Measurements from ENCODE around the gene SPATS2L. TPM values are rescaled to one million over a fixed set of nuclear protein-coding genes. Genes with fewer than 3 reads are reported as not detected.

SPATS2L gene
- polyA plus RNA-seq, 1 of the 3 experiments (the other 2 are of a cell fraction): 86.8 TPM

DNA sequence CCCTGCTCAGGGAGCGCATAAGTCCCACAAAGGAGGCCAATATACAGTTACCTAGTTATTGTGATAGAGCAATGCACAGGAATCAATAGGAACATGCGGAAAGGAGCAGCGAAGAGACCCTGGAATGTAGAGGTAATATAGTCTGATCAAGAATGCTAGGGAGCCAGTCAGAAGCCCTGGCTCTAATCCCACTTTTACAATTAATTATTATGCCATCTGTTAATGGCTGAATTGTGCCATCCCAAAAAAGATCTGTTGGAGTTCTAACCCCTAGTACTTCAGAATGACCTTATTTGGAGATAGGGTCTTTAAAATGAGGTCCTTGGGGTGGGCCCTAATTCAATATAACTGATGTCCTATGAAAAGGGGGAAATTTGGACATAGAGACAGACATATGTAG is 7.7 kb upstream of the SPATS2L start:
- Histone ChIP-seq H3K9me2 (no peaks in the 10 kb centered on the region), H3K4me2 (no peak overlapping the region), H4K20me1 (ENCODE audit: insufficient read depth) (no peaks in the 10 kb centered on the region), H3K9me3 (no peaks in the 10 kb centered on the region), H2AFZ (ENCODE audit: low read depth) (no peak overlapping the region), H3K4me3 (ENCODE audit: low read depth in 2 of 2, low read length in 1 of 2) (no peak overlapping the region), H3K36me3 (replicated peaks in 1 of 2; ENCODE audit: control insufficient read depth in 1 of 2, insufficient read depth in 2 of 2, low read length in 1 of 2) (no peaks in the 10 kb centered on the region), H3K27ac (ENCODE audit: low read depth in 2 of 2, low read length in 1 of 2) (no peak overlapping the region), H3K79me2 (ENCODE audit: insufficient read depth) (no peaks in the 10 kb centered on the region), H3K9ac (no peak overlapping the region), H3F3A (replicated peaks; ENCODE audit: insufficient read depth) (peaks cover 9% of the 10 kb centered on the region), H3K4me1 (ENCODE audit: control insufficient read depth in 1 of 2, insufficient read depth in 2 of 2, low read depth in 1 of 2, low read length in 1 of 2) (peaks cover 0 to 2% of the 10 kb centered on the region in 2 experiments; a peak in 2 of 4 replicates), H3K27me3 (ENCODE audit: insufficient read depth) (no peaks in the 10 kb centered on the region)
- CTCF ChIA-PET: interaction anchor here (0.6 to 1.1 kb wide), 2 partner anchors 12 to 80 kb away, joined by 3 read pairs; no protein-coding TSS in a partner anchor
- 94% methylated on average over 3 of the region's 3 CpGs for WGBS (ENCODE audit: low lambda C conversion rate)
- DNase-seq: no peak
- POLR2A ChIA-PET: no interaction called here
- no peak for TF ChIP-seq SMC3 (IDR thresholded peaks at IDR 0.05; ENCODE audit: low read depth, low read length)
- no peak for TF ChIP-seq TEAD4 (IDR thresholded peaks at IDR 0.05; ENCODE audit: borderline replicate concordance, insufficient read depth)
- TF ChIP-seq FOSL2 (IDR thresholded peaks at IDR 0.05; ENCODE audit: borderline replicate concordance, low read depth): no peak
- TF ChIP-seq RAD21 (IDR thresholded peaks at IDR 0.05; ENCODE audit: low read length): no peak
- no peak for TF ChIP-seq POLR2AphosphoS5 (IDR thresholded peaks at IDR 0.05; ENCODE audit: low read depth, low read length)
- TF ChIP-seq, protein P1, sequence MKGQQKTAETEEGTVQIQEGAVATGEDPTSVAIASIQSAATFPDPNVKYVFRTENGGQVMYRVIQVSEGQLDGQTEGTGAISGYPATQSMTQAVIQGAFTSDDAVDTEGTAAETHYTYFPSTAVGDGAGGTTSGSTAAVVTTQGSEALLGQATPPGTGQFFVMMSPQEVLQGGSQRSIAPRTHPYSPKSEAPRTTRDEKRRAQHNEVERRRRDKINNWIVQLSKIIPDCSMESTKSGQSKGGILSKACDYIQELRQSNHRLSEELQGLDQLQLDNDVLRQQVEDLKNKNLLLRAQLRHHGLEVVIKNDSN (IDR thresholded peaks at IDR 0.05; ENCODE audit: borderline replicate concordance, low read depth): no peak
- no peak for TF ChIP-seq TCF12 (IDR thresholded peaks at IDR 0.05)
- TF ChIP-seq JUND (IDR thresholded peaks at IDR 0.05): no peak

DNA sequence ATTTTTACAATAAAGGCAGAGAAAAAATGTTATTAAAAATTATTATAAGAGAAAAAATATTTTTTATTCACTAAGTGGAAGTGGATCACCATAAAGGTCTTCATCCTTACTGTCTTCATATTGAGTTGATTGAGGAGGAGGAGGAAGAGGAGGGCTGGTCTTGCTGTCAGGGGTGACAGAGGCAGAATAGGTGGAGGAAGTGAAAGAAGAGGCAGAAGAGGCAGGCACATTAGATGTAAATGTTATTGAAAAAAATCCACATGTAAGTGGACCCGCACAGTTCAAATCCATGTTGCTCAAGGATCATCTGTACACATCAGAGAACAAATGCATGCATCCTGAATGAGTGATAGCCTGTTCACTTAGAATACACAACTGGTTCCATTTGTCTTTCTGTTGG is 6.4 kb upstream of the SPATS2L start:
- Histone ChIP-seq H3K27ac (ENCODE audit: low read depth in 2 of 2, low read length in 1 of 2) (no peak overlapping the region), H3K27me3 (ENCODE audit: insufficient read depth) (no peaks in the 10 kb centered on the region), H3K4me2 (no peak overlapping the region), H3K4me3 (ENCODE audit: low read depth in 2 of 2, low read length in 1 of 2) (no peak overlapping the region), H3K9ac (no peak overlapping the region), H4K20me1 (ENCODE audit: insufficient read depth) (no peaks in the 10 kb centered on the region), H3F3A (replicated peaks; ENCODE audit: insufficient read depth) (peaks cover 16% of the 10 kb centered on the region), H3K36me3 (replicated peaks in 1 of 2; ENCODE audit: control insufficient read depth in 1 of 2, insufficient read depth in 2 of 2, low read length in 1 of 2) (no peaks in the 10 kb centered on the region), H3K4me1 (ENCODE audit: control insufficient read depth in 1 of 2, insufficient read depth in 2 of 2, low read depth in 1 of 2, low read length in 1 of 2) (peaks cover 0 to 2% of the 10 kb centered on the region in 2 experiments; a peak in 2 of 4 replicates), H3K9me2 (no peaks in the 10 kb centered on the region), H3K79me2 (ENCODE audit: insufficient read depth) (no peaks in the 10 kb centered on the region), H2AFZ (ENCODE audit: low read depth) (no peak overlapping the region), H3K9me3 (no peaks in the 10 kb centered on the region)
- ChIA-PET CTCF (no interaction called here), POLR2A (no interaction called here)
- no peak for TF ChIP-seq NFIC (IDR thresholded peaks at IDR 0.05; ENCODE audit: borderline replicate concordance)
- no peak for TF ChIP-seq MXI1 (IDR thresholded peaks at IDR 0.05; ENCODE audit: low read depth, low read length)
- no peak for TF ChIP-seq EP300 (IDR thresholded peaks at IDR 0.05; ENCODE audit: borderline replicate concordance in 1 of 2, low read depth in 1 of 2, low read length in 1 of 2)
- no peak for TF ChIP-seq ELF1 (IDR thresholded peaks at IDR 0.05)
- TF ChIP-seq MEF2A (IDR thresholded peaks at IDR 0.05; ENCODE audit: borderline replicate concordance, low read depth): no peak
- TF ChIP-seq, protein P1 (IDR thresholded peaks at IDR 0.05; ENCODE audit: borderline replicate concordance, low read depth): no peak
- no peak for TF ChIP-seq YY1 (IDR thresholded peaks at IDR 0.05; ENCODE audit: low read depth)
- no peak for TF ChIP-seq TEAD4 (IDR thresholded peaks at IDR 0.05; ENCODE audit: borderline replicate concordance, insufficient read depth)
- TF ChIP-seq, protein P2, sequence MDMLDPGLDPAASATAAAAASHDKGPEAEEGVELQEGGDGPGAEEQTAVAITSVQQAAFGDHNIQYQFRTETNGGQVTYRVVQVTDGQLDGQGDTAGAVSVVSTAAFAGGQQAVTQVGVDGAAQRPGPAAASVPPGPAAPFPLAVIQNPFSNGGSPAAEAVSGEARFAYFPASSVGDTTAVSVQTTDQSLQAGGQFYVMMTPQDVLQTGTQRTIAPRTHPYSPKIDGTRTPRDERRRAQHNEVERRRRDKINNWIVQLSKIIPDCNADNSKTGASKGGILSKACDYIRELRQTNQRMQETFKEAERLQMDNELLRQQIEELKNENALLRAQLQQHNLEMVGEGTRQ (IDR thresholded peaks at IDR 0.05; ENCODE audit: borderline replicate concordance, low read depth, low read length): no peak
- TF ChIP-seq NRF1 (IDR thresholded peaks at IDR 0.05; ENCODE audit: low read depth, low read length): no peak
- TF ChIP-seq POLR2AphosphoS5 (IDR thresholded peaks at IDR 0.05; ENCODE audit: low read depth, low read length): no peak
- no peak for TF ChIP-seq TCF12 (IDR thresholded peaks at IDR 0.05)
- TF ChIP-seq FOXM1 (IDR thresholded peaks at IDR 0.05; ENCODE audit: low read depth): no peak
- WGBS (ENCODE audit: low lambda C conversion rate): 85% methylated on average over 1 of the region's 1 CpG
- DNase-seq: no peak
